Mesenteric fat pad (tissue), 1 donor: ENCODE results near the gene MRPS9. TPM values are rescaled to one million over a fixed set of nuclear protein-coding genes. Genes with fewer than 3 reads are reported as not detected.

ENCODE experiments used
- total RNA-seq: library from RNA; stranded (reverse); fragmentation: NEBNext Ultra II Directional; extraction: Animal tissue kit (Norgen Biotek cat#: 25700); gene quantifications from one replicate; pipeline ENCODE4 v1.2.1, GENCODE V29; 2021
- donor health status: DM: yes; HTN: yes; CAD: no.

MRPS9 gene
- total RNA-seq, 1 donor from 2014 or later: 13.8 TPM

Other genes with a start within 250 kb of the MRPS9 start
- not detected for gene POU3F3, start 184.0 kb upstream of the MRPS9 start, total RNA-seq
- gene GPR45, start 203.7 kb downstream of the MRPS9 start, total RNA-seq: not detected